AG09309 (cell line): ENCODE results near the gene FYB1.

Source experiments
- DNase-seq: peaks from one replicate; pipeline ENCODE4 v3.0.0-alpha.2; 2010; ENCODE audit warnings: low read depth
- H3K4me3 ChIP-seq: 2 replicates; pipeline ENCODE4 v1.5.1; 2011; ENCODE audit warnings: mild to moderate bottlenecking, low read depth, low read length, moderate library complexity; ENCODE audit not compliant: control insufficient read depth
- CTCF ChIP-seq: IDR thresholded peaks from 2 replicates; pipeline ENCODE4 v1.5.1; 2011; ENCODE audit warnings: mild to moderate bottlenecking, low read depth, low read length, inconsistent platforms; ENCODE audit not compliant: insufficient read depth, control insufficient read depth; ENCODE audit errors: missing control alignments

The FYB1 gene

DNA sequence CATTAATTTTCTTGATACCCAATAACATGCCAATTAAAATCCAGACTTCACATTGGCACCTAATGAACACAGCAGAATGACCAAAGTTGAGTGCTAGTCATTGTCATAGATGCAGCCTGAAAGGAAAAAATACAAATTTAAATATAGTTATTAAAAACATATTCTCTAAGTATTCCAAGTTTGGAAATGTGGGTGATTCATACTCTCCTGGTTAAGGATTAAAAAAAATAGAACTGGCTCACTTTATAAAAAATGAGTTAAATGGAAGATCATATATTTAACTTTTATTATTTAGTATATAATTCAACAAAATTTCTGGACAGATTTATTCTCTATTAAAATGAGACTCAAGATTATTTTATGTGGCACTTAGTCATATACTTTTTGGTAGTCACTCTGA lies 112.0 kb downstream of the FYB1 start:
- DNase-seq = no peak
- no peak overlapping the region for H3K4me3 ChIP-seq
- TF ChIP-seq CTCF = no peak

DNA sequence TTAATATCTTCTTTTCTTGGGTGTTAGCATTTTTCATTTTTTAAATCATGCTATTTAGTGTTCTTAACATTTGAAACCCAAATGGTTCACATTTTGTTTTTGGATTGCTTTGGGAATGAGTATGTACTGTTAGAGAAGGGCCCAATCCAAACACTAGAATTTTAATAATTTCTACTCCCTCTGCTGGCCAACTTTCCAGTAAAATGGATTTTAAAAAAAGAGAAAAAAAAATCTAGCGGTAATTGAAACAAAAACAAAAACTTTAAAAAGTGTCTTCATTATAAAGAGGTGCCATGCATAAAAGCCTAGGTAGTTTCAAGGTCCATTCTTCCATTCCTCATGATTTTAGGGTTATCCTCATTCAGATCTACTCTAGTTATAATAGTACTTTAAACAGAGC lies 113.0 kb downstream of the FYB1 start:
- H3K4me3 ChIP-seq = no peak overlapping the region
- no peak for DNase-seq
- TF ChIP-seq CTCF = peak; percentile 17

GRCh38 chr5:39104221-39104620 lies 115.1 kb downstream of the FYB1 start:
- TF ChIP-seq CTCF = no peak
- DNase-seq = no peak
- H3K4me3 ChIP-seq = no peak overlapping the region

GRCh38 chr5:39102684-39103155 lies 116.6 kb downstream of the FYB1 start:
- TF ChIP-seq CTCF = no peak
- H3K4me3 ChIP-seq = no peak overlapping the region
- DNase-seq = no peak

DNA sequence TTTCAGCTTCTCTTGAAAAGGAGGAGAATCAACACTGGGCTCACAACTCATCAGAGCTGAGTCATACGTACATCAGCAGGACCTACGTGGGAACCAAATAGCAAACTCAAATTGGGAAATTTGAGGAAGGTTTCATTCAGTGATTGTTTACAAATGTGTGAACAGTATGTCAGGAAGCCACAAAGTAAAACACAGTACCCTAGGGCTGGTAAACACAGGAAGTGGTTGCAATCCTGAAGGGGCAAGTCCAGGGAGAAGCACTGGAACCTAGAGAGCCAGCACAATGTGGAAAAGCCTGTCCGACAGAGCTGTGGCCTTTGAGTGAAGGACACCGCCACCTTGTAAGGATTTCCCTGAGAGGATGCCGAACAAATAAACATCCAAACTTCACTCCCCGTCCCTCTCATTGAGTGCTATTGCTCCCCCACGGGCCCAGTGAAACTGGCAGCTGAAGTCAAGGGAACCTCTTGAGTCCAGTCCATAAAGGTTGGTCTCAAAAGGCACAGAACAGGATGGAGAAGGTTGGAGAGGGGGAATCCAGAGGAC lies 118.4 kb downstream of the FYB1 start:
- no peak for TF ChIP-seq CTCF
- peak; percentile 97 for DNase-seq

DNA sequence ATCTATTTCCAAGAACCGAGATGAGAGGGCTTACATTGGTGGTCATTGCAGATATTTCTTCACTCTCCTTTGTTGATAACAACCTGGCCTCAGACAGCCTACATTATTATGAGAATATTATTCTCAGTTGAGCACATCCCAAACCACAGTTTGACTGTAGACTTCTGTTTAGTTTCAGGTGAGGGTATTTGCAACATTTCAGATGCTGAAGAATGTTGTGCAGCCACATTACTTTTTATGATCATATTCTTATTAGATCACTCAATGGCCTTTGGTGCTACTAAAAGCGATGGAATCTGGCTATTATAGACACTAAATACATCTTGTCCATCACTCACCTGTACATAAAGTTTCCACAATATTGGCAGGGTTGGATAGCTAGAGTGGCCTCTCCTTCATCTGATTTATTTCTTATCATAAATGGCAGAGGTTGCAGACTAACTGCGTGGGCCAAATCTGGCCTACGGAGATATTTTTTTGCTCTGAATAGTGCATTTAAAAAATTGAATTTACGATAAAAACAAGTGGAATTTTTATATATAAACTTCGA lies 119.0 kb downstream of the FYB1 start:
- TF ChIP-seq CTCF = no peak
- DNase-seq = no peak
- H3K4me3 ChIP-seq = no peak overlapping the region

More for the DNA sequence above, 118.4 kb downstream of the FYB1 start:
- no peak overlapping the region for H3K4me3 ChIP-seq
